ENCODE data around the gene CASP3.
A peak's percentile ranks its signal among the peaks of the same experiment; 100 is the strongest.
"Not testable (repeated sequence)": the region's sequence is repeated elsewhere in the genome, so short reads cannot be mapped to it uniquely, and the experiment has no call there.

CASP3 gene

GRCh38 chr4:184602857-184603256, 46.4 kb downstream of the CASP3 start:
- not testable (repeated sequence) for H2BK120ac ChIP-seq (ENCODE audit: low read depth, low read length); H3K36me3 ChIP-seq (replicated peaks in 1 of 2; ENCODE audit: control insufficient read depth in 2 of 2, insufficient read depth in 2 of 2, low read length in 2 of 2); H3K79me1 ChIP-seq (ENCODE audit: low read depth, low read length); H3K14ac ChIP-seq (ENCODE audit: low read length); H3K4me3 ChIP-seq (ENCODE audit: low read length in 2 of 2); H2BK15ac ChIP-seq (ENCODE audit: low read length); H2AFZ ChIP-seq (ENCODE audit: low read length); DNase-seq (ENCODE audit: low spot score); H3K4me2 ChIP-seq (ENCODE audit: insufficient read depth, low read length, poor library complexity, severe bottlenecking); H3K9ac ChIP-seq (ENCODE audit: low read depth, low read length, poor library complexity); H4K8ac ChIP-seq (ENCODE audit: low read depth, low read length); H3K18ac ChIP-seq (ENCODE audit: low read length); H2BK5ac ChIP-seq (ENCODE audit: low read length); H4K91ac ChIP-seq (ENCODE audit: low read depth, low read length, poor library complexity); H3K27me3 ChIP-seq (ENCODE audit: control insufficient read depth in 3 of 3, insufficient read depth in 3 of 3, low read depth in 1 of 3, low read length in 3 of 3); H2BK12ac ChIP-seq (ENCODE audit: low read length); H3K4ac ChIP-seq (ENCODE audit: low read length); H3K4me1 ChIP-seq (ENCODE audit: control insufficient read depth in 2 of 2, insufficient read depth in 1 of 2, low read depth in 1 of 2, low read length in 2 of 2); H2AK5ac ChIP-seq (ENCODE audit: low read depth, low read length); H3K23ac ChIP-seq (ENCODE audit: low read depth, low read length, poor library complexity); H3K9me3 ChIP-seq (replicated peaks in 1 of 2; ENCODE audit: control insufficient read depth in 2 of 2, insufficient read depth in 1 of 2, low read depth in 1 of 2, low read length in 2 of 2); H3K27ac ChIP-seq (replicated peaks; ENCODE audit: low read length)
- no CpG with 5 or more reads among the region's 1 CpG for WGBS, 2 donors (ENCODE audit: extremely low coverage in 2 of 2, insufficient read length in 2 of 2, insufficient replicate concordance in 1 of 2)

- H3K23ac ChIP-seq (ENCODE audit: low read depth, low read length, poor library complexity); H3K18ac ChIP-seq (ENCODE audit: low read length); H3K27ac ChIP-seq (replicated peaks; ENCODE audit: low read length); H2BK5ac ChIP-seq (ENCODE audit: low read length); H3K4me3 ChIP-seq (ENCODE audit: low read length in 2 of 2); H3K36me3 ChIP-seq (replicated peaks in 1 of 2; ENCODE audit: control insufficient read depth in 2 of 2, insufficient read depth in 2 of 2, low read length in 2 of 2); H2BK120ac ChIP-seq (ENCODE audit: low read depth, low read length); H3K4me2 ChIP-seq (ENCODE audit: insufficient read depth, low read length, poor library complexity, severe bottlenecking); H3K9me3 ChIP-seq (replicated peaks in 1 of 2; ENCODE audit: control insufficient read depth in 2 of 2, insufficient read depth in 1 of 2, low read depth in 1 of 2, low read length in 2 of 2); H2AK5ac ChIP-seq (ENCODE audit: low read depth, low read length); DNase-seq (ENCODE audit: low spot score); H3K4me1 ChIP-seq (ENCODE audit: control insufficient read depth in 2 of 2, insufficient read depth in 1 of 2, low read depth in 1 of 2, low read length in 2 of 2); H2AFZ ChIP-seq (ENCODE audit: low read length); H3K27me3 ChIP-seq (ENCODE audit: control insufficient read depth in 3 of 3, insufficient read depth in 3 of 3, low read depth in 1 of 3, low read length in 3 of 3); H3K9ac ChIP-seq (ENCODE audit: low read depth, low read length, poor library complexity); H3K79me1 ChIP-seq (ENCODE audit: low read depth, low read length); H4K91ac ChIP-seq (ENCODE audit: low read depth, low read length, poor library complexity); H2BK15ac ChIP-seq (ENCODE audit: low read length); H4K8ac ChIP-seq (ENCODE audit: low read depth, low read length); H3K4ac ChIP-seq (ENCODE audit: low read length); H2BK12ac ChIP-seq (ENCODE audit: low read length); H3K14ac ChIP-seq (ENCODE audit: low read length): not testable (repeated sequence)
- WGBS, 2 donors (ENCODE audit: extremely low coverage in 2 of 2, insufficient read length in 2 of 2, insufficient replicate concordance in 1 of 2): no CpG with 5 or more reads among the region's 8 CpGs
Measured at GRCh38 chr4:184600982-184601381, 48.3 kb downstream of the CASP3 start.

GRCh38 chr4:184599492-184600135, 49.6 kb downstream of the CASP3 start:
- no peak overlapping the region for H3K4me3 ChIP-seq (ENCODE audit: low read length in 2 of 2)
- H3K79me1 ChIP-seq (ENCODE audit: low read depth, low read length): no peaks in the 10 kb centered on the region
- no peak overlapping the region for H3K9ac ChIP-seq (ENCODE audit: low read depth, low read length, poor library complexity)
- H3K23ac ChIP-seq (ENCODE audit: low read depth, low read length, poor library complexity): no peak overlapping the region
- H2BK15ac ChIP-seq (ENCODE audit: low read length): no peak overlapping the region
- H3K36me3 ChIP-seq (replicated peaks in 1 of 2; ENCODE audit: control insufficient read depth in 2 of 2, insufficient read depth in 2 of 2, low read length in 2 of 2): no peaks in the 10 kb centered on the region
- no peak overlapping the region for H3K14ac ChIP-seq (ENCODE audit: low read length)
- H3K27me3 ChIP-seq (ENCODE audit: control insufficient read depth in 3 of 3, insufficient read depth in 3 of 3, low read depth in 1 of 3, low read length in 3 of 3): no peaks in the 10 kb centered on the region
- H2BK12ac ChIP-seq (ENCODE audit: low read length): no peak overlapping the region
- no peak overlapping the region for H2AFZ ChIP-seq (ENCODE audit: low read length)
- no peak overlapping the region for H3K4ac ChIP-seq (ENCODE audit: low read length)
- no peak overlapping the region for H3K4me2 ChIP-seq (ENCODE audit: insufficient read depth, low read length, poor library complexity, severe bottlenecking)
- no peak for DNase-seq (ENCODE audit: low spot score)
- H3K4me1 ChIP-seq (ENCODE audit: control insufficient read depth in 2 of 2, insufficient read depth in 1 of 2, low read depth in 1 of 2, low read length in 2 of 2): no peaks in the 10 kb centered on the region
- H2AK5ac ChIP-seq (ENCODE audit: low read depth, low read length): no peak overlapping the region
- peaks cover 0 to 3% of the 10 kb centered on the region in 2 donors for H3K9me3 ChIP-seq (replicated peaks in 1 of 2; ENCODE audit: control insufficient read depth in 2 of 2, insufficient read depth in 1 of 2, low read depth in 1 of 2, low read length in 2 of 2)
- H4K91ac ChIP-seq (ENCODE audit: low read depth, low read length, poor library complexity): no peak overlapping the region
- H4K8ac ChIP-seq (ENCODE audit: low read depth, low read length): no peak overlapping the region
- WGBS, 2 donors (ENCODE audit: extremely low coverage in 2 of 2, insufficient read length in 2 of 2, insufficient replicate concordance in 1 of 2): no CpG with 5 or more reads among the region's 7 CpGs
- no peak overlapping the region for H2BK120ac ChIP-seq (ENCODE audit: low read depth, low read length)
- no peak overlapping the region for H2BK5ac ChIP-seq (ENCODE audit: low read length)
- H3K18ac ChIP-seq (ENCODE audit: low read length): no peak overlapping the region
- no peak overlapping the region for H3K27ac ChIP-seq (replicated peaks; ENCODE audit: low read length)

DNA sequence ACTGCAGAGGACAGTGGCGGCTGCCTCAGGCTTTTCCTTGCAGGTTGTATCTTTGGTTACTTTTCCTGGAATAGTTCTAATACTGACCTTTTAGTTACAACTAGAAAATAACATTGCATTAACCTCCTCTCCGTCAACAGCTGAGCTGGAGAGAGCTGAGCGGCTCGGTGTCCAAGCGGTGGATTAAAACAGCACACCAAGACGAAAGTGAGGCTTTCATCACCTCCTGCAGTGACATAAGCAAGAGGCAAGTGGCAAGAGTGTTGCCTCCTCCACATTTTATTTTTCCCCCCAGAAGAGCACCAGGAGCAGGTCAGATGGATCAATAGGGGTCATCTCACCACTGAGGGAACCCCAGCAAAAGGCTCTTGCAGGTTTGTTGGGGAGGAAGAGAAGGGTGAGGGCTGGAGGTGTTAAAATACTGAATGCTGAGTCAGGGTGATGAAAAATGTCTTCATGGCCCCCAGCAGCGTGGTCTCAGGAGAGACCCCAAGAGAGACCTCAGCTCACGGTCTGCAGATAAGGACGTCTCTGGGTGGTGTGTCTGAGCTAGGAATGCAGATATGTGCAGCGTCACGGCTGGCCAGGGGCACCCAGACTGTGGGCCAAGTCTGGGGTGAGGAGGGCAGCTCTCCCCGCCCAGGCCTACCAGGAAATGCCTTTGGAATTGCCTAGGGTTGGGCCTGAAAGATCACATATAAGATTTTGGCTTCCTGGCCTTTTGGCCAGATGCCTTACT, 50.3 kb downstream of the CASP3 start:
- H3K27ac ChIP-seq (replicated peaks; ENCODE audit: low read length): no peak overlapping the region
- no peaks in the 10 kb centered on the region for H3K4me1 ChIP-seq (ENCODE audit: control insufficient read depth in 2 of 2, insufficient read depth in 1 of 2, low read depth in 1 of 2, low read length in 2 of 2)

More for the DNA sequence above, 50.3 kb downstream of the CASP3 start:
- Histone ChIP-seq H3K18ac (ENCODE audit: low read length) (peak overlapping the region; percentile 55), H2BK15ac (ENCODE audit: low read length) (no peak overlapping the region), H4K8ac (ENCODE audit: low read depth, low read length) (no peak overlapping the region), H2BK12ac (ENCODE audit: low read length) (no peak overlapping the region), H2BK120ac (ENCODE audit: low read depth, low read length) (no peak overlapping the region), H3K4me3 (ENCODE audit: low read length in 2 of 2) (no peak overlapping the region), H3K27me3 (ENCODE audit: control insufficient read depth in 3 of 3, insufficient read depth in 3 of 3, low read depth in 1 of 3, low read length in 3 of 3) (no peaks in the 10 kb centered on the region), H3K79me1 (ENCODE audit: low read depth, low read length) (no peaks in the 10 kb centered on the region), H2BK5ac (ENCODE audit: low read length) (no peak overlapping the region), H4K91ac (ENCODE audit: low read depth, low read length, poor library complexity) (no peak overlapping the region), H2AK5ac (ENCODE audit: low read depth, low read length) (no peak overlapping the region), H2AFZ (ENCODE audit: low read length) (no peak overlapping the region), H3K36me3 (replicated peaks in 1 of 2; ENCODE audit: control insufficient read depth in 2 of 2, insufficient read depth in 2 of 2, low read length in 2 of 2) (no peaks in the 10 kb centered on the region), H3K9me3 (replicated peaks in 1 of 2; ENCODE audit: control insufficient read depth in 2 of 2, insufficient read depth in 1 of 2, low read depth in 1 of 2, low read length in 2 of 2) (no peaks in the 10 kb centered on the region), H3K4me2 (ENCODE audit: insufficient read depth, low read length, poor library complexity, severe bottlenecking) (no peak overlapping the region), H3K4ac (ENCODE audit: low read length) (no peak overlapping the region), H3K14ac (ENCODE audit: low read length) (peak overlapping the region; percentile 32), H3K23ac (ENCODE audit: low read depth, low read length, poor library complexity) (no peak overlapping the region), H3K9ac (ENCODE audit: low read depth, low read length, poor library complexity) (no peak overlapping the region)
- WGBS, 2 donors (ENCODE audit: extremely low coverage in 2 of 2, insufficient read length in 2 of 2, insufficient replicate concordance in 1 of 2): no CpG with 5 or more reads among the region's 12 CpGs
- DNase-seq (ENCODE audit: low spot score): no peak

Data from neuronal stem cell (in vitro differentiated cells).